ENCODE results near the gene ABCD3. TPM values are rescaled to one million over a fixed set of nuclear protein-coding genes. Genes with fewer than 3 reads are reported as not detected.

The ABCD3 gene
- polyA plus RNA-seq, 1 donor from 2014 or later = 46.4 TPM

DNA sequence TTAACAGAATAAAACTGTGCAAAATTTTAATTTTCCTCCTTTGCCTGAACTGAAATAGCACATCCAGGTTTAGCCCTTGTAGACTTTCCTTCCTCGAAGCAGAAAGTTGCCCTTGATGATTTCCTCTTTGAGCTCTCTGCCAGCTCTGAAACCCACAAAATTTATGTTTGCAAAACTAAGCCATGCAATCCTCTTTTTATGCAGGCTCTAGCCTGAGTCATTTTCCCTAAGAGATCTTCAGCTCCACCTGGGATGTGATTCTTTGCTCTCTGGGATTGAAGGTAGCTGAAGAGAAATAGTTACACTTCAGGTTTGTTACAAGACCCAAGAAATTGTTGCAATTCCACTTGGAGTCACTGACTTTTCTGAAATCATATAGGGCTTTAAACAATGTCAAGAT is 124.8 kb downstream of the ABCD3 start:
- H3K4me2 ChIP-seq (ENCODE audit: low read length) = no peak overlapping the region

DNA sequence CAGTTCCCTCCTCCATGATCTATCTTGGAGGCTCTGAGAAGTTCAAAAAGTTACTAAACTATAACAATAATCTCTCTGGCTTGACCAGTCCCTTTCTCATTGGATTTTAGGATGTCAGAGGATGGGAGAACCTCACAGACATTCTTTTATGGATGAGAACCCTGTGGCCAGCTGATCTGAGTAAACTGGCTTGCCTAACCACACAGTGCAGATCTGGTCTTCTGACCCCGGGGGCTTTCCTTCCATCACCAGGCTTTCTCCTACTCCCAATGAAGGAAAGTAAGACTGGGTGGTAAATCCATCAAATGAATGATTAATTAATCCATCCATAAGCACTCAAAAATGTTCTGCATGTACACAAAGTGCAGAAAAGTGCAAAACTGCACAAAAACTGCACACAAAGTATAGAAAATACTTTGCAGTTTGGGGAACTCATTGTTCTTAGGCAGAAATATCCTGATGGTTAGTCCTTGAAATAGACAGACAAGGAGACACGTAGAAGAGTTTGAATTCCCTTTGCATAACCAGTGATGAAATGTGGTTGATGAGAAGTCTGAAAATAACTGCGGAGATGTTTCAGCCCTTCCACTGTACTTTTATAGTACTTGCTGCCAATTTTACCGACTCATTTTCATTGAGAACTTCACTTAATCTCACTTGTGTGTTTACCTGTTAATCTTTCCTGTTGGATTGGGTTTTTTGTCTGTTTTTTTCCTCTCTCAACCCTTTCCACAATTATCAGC is 125.9 kb downstream of the ABCD3 start:
- Histone ChIP-seq H2AFZ (ENCODE audit: low read depth, low read length) (no peak overlapping the region), H3K36me3 (ENCODE audit: insufficient read depth, low read length) (no peaks in the 10 kb centered on the region), H3K4me2 (ENCODE audit: low read length) (no peak overlapping the region), H3K9ac (ENCODE audit: low read length) (no peak overlapping the region), H4K20me1 (ENCODE audit: insufficient read depth) (no peaks in the 10 kb centered on the region), H3K9me2 (ENCODE audit: insufficient read depth, low read length) (no peaks in the 10 kb centered on the region), H3K9me3 (ENCODE audit: low read length) (no peaks in the 10 kb centered on the region), H3K27ac (ENCODE audit: low read length) (no peak overlapping the region), H3F3A (ENCODE audit: insufficient read depth, low read length, poor library complexity, severe bottlenecking) (no peaks in the 10 kb centered on the region), H3K27me3 (ENCODE audit: insufficient read depth, low read depth, low read length) (peaks cover 35% of the 10 kb centered on the region), H3K79me2 (replicated peaks; ENCODE audit: insufficient read depth, low read length) (no peaks in the 10 kb centered on the region), H3K4me3 (ENCODE audit: low read length) (no peak overlapping the region)
- TF ChIP-seq CTCF (IDR thresholded peaks at IDR 0.05; ENCODE audit: poor library complexity, severe bottlenecking) = no peak
- TF ChIP-seq, protein P1, sequence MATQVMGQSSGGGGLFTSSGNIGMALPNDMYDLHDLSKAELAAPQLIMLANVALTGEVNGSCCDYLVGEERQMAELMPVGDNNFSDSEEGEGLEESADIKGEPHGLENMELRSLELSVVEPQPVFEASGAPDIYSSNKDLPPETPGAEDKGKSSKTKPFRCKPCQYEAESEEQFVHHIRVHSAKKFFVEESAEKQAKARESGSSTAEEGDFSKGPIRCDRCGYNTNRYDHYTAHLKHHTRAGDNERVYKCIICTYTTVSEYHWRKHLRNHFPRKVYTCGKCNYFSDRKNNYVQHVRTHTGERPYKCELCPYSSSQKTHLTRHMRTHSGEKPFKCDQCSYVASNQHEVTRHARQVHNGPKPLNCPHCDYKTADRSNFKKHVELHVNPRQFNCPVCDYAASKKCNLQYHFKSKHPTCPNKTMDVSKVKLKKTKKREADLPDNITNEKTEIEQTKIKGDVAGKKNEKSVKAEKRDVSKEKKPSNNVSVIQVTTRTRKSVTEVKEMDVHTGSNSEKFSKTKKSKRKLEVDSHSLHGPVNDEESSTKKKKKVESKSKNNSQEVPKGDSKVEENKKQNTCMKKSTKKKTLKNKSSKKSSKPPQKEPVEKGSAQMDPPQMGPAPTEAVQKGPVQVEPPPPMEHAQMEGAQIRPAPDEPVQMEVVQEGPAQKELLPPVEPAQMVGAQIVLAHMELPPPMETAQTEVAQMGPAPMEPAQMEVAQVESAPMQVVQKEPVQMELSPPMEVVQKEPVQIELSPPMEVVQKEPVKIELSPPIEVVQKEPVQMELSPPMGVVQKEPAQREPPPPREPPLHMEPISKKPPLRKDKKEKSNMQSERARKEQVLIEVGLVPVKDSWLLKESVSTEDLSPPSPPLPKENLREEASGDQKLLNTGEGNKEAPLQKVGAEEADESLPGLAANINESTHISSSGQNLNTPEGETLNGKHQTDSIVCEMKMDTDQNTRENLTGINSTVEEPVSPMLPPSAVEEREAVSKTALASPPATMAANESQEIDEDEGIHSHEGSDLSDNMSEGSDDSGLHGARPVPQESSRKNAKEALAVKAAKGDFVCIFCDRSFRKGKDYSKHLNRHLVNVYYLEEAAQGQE (IDR thresholded peaks at IDR 0.05; ENCODE audit: borderline replicate concordance) = no peak
- TF ChIP-seq EP300 (conservative IDR thresholded peaks at IDR 0.05; ENCODE audit: poor library complexity, severe bottlenecking) = no peak
- TF ChIP-seq EZH2 (IDR thresholded peaks at IDR 0.05; ENCODE audit: borderline replicate concordance, insufficient read depth, low read length, poor library complexity, severe bottlenecking) = no peak
- TF ChIP-seq MXI1 (conservative IDR thresholded peaks at IDR 0.05; ENCODE audit: poor library complexity, severe bottlenecking) = no peak
- no peak for TF ChIP-seq TAF1 (IDR thresholded peaks at IDR 0.05; ENCODE audit: low read depth)
- no peak for TF ChIP-seq RAD21 (conservative IDR thresholded peaks at IDR 0.05)
- no peak for TF ChIP-seq POLR2AphosphoS5 (IDR thresholded peaks at IDR 0.05)

More for the DNA sequence above, 124.8 kb downstream of the ABCD3 start:
- Histone ChIP-seq H3K9me2 (ENCODE audit: insufficient read depth, low read length) (no peaks in the 10 kb centered on the region), H3K9me3 (ENCODE audit: low read length) (no peaks in the 10 kb centered on the region), H3K4me3 (ENCODE audit: low read length) (no peak overlapping the region), H3K36me3 (ENCODE audit: insufficient read depth, low read length) (no peaks in the 10 kb centered on the region), H3K79me2 (replicated peaks; ENCODE audit: insufficient read depth, low read length) (no peaks in the 10 kb centered on the region), H3F3A (ENCODE audit: insufficient read depth, low read length, poor library complexity, severe bottlenecking) (no peaks in the 10 kb centered on the region), H3K9ac (ENCODE audit: low read length) (no peak overlapping the region), H3K27ac (ENCODE audit: low read length) (no peak overlapping the region), H2AFZ (ENCODE audit: low read depth, low read length) (no peak overlapping the region), H3K27me3 (ENCODE audit: insufficient read depth, low read depth, low read length) (peaks cover 35% of the 10 kb centered on the region), H4K20me1 (ENCODE audit: insufficient read depth) (no peaks in the 10 kb centered on the region)
- TF ChIP-seq, protein P1 (IDR thresholded peaks at IDR 0.05; ENCODE audit: borderline replicate concordance) = no peak
- TF ChIP-seq TAF1 (IDR thresholded peaks at IDR 0.05; ENCODE audit: low read depth) (no peak), EZH2 (IDR thresholded peaks at IDR 0.05; ENCODE audit: borderline replicate concordance, insufficient read depth, low read length, poor library complexity, severe bottlenecking) (no peak), POLR2AphosphoS5 (IDR thresholded peaks at IDR 0.05) (no peak), EP300 (conservative IDR thresholded peaks at IDR 0.05; ENCODE audit: poor library complexity, severe bottlenecking) (no peak), CTCF (IDR thresholded peaks at IDR 0.05; ENCODE audit: poor library complexity, severe bottlenecking) (no peak), MXI1 (conservative IDR thresholded peaks at IDR 0.05; ENCODE audit: poor library complexity, severe bottlenecking) (no peak), SMC3 (conservative IDR thresholded peaks at IDR 0.05; ENCODE audit: poor library complexity) (no peak), RAD21 (conservative IDR thresholded peaks at IDR 0.05) (no peak)
